HepG2 (cell line): ENCODE data around the gene NR2F6. TPM values are rescaled to one million over a fixed set of nuclear protein-coding genes. Genes with fewer than 3 reads are reported as not detected.

Experiments
- MED13 ChIP-seq: sonication (generic); formaldehyde crosslinking; IDR thresholded peaks from 2 replicates; pipeline ENCODE4 v1.5.0; 2020; ENCODE audit warnings: missing genetic modification reagents
- ZNF143 ChIP-seq: sonication (generic); formaldehyde crosslinking; IDR thresholded peaks from 2 replicates; pipeline ENCODE4 v1.4.0; 2020; ENCODE audit warnings: missing genetic modification reagents
- ZNF552 ChIP-seq: sonication (generic); formaldehyde crosslinking; IDR thresholded peaks from 2 replicates; pipeline ENCODE4 v1.9.0; 2022; ENCODE audit warnings: missing genetic modification reagents, mild to moderate bottlenecking, borderline replicate concordance
- polyA plus RNA-seq, 8 experiments: library from polyadenylated mRNA; depleted of rRNA in 3 of 8; stranded (reverse) in 7 of 8; unstranded in 1 of 8; fragments of >200 nt; fragmentation: Illumina TruSeq in 4 of 8; extraction: Trizol in 4 of 8; gene quantifications; 2 replicates each; pipeline versions ENCODE4 v1.2.1 to v1.2.3, GENCODE V29; 2011 to 2016; ENCODE audit warnings: low read depth in 4 of 8, missing spikeins in 1 of 8, mixed read lengths in 1 of 8; ENCODE audit not compliant: insufficient read depth in 1 of 8
- total RNA-seq, 5 experiments: library from RNA; depleted of rRNA; stranded (reverse); fragments of >200 nt; fragmentation: Illumina TruSeq; extraction: Trizol; gene quantifications; 2 replicates each; pipeline ENCODE4 v1.2.3, GENCODE V29; 2016; ENCODE audit warnings: low read depth in 1 of 5
- TF ChIP-seq, protein P1 (sequence below), 2 experiments: fragments of 450-650 bp in 1 of 2; sonication (generic) in 1 of 2; formaldehyde crosslinking in 1 of 2; IDR thresholded peaks; 2 replicates each; pipeline versions ENCODE4 v1.6.1 to v1.8.0; 2016 to 2022; ENCODE audit warnings: antibody characterized with exemption in 1 of 2, mild to moderate bottlenecking in 1 of 2, missing genetic modification reagents in 1 of 2
- TF ChIP-seq, protein P2 (sequence below): sonication (generic); formaldehyde crosslinking; IDR thresholded peaks from 2 replicates; pipeline ENCODE4 v1.5.0; 2020; ENCODE audit warnings: mild to moderate bottlenecking, missing genetic modification reagents, borderline replicate concordance
- TF ChIP-seq, protein P3 (sequence below): sonication (generic); formaldehyde crosslinking; IDR thresholded peaks from 2 replicates; pipeline ENCODE4 v1.4.0; 2020; ENCODE audit warnings: missing genetic modification reagents, borderline replicate concordance
- TF ChIP-seq, protein P4 (sequence below): sonication (generic); formaldehyde crosslinking; IDR thresholded peaks from 2 replicates; pipeline ENCODE4 v1.5.1; 2020; ENCODE audit warnings: missing genetic modification reagents, mild to moderate bottlenecking, borderline replicate concordance

Gene NR2F6
- total and polyA plus RNA-seq, 2 of the 13 experiments (the other 11 are each of a cell fraction or from before 2014, with no cell fraction given), result 30.9 to 72.4 TPM

DNA sequence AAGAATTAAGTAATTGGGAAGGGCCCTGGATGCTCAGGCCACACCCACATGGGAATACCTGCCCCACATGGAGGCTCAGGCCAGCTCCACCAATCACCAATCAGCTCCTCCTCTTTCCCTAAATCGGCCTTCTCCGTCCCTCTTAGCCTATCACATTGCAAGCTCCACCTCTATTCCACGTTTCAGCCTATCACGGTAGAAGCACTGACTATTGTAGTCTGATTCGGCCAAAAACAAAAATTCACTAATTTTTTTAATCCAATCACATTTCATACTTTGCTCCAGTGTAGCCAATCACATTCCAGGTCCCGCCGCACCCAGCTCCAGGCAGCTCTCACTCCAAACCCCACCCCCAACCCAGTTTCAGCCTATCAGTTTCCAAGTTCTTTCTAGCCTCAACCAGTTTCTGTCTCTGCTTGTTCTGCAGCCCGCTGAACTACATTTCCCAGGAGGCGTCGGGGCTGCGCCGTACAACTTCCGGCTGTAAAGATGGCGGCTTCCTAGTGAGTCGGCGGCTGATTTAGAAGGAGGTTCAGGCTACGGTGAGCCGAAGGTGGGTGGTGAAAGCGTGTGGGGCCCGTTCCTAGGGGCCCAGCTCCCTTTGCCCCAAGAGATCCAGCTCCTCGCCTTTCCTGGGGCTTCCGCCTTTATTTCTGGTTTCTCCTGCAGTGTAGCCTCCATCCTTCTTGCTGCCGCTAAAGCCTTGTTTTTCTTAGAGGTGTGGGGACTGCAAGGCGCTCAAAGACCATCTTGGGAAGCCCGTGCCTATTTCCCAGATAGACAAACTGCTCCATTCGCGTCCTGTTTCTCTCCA, 21.5 kb upstream of the NR2F6 start, which contains the start of gene BABAM1 (continued):
- TF ChIP-seq, protein P1, sequence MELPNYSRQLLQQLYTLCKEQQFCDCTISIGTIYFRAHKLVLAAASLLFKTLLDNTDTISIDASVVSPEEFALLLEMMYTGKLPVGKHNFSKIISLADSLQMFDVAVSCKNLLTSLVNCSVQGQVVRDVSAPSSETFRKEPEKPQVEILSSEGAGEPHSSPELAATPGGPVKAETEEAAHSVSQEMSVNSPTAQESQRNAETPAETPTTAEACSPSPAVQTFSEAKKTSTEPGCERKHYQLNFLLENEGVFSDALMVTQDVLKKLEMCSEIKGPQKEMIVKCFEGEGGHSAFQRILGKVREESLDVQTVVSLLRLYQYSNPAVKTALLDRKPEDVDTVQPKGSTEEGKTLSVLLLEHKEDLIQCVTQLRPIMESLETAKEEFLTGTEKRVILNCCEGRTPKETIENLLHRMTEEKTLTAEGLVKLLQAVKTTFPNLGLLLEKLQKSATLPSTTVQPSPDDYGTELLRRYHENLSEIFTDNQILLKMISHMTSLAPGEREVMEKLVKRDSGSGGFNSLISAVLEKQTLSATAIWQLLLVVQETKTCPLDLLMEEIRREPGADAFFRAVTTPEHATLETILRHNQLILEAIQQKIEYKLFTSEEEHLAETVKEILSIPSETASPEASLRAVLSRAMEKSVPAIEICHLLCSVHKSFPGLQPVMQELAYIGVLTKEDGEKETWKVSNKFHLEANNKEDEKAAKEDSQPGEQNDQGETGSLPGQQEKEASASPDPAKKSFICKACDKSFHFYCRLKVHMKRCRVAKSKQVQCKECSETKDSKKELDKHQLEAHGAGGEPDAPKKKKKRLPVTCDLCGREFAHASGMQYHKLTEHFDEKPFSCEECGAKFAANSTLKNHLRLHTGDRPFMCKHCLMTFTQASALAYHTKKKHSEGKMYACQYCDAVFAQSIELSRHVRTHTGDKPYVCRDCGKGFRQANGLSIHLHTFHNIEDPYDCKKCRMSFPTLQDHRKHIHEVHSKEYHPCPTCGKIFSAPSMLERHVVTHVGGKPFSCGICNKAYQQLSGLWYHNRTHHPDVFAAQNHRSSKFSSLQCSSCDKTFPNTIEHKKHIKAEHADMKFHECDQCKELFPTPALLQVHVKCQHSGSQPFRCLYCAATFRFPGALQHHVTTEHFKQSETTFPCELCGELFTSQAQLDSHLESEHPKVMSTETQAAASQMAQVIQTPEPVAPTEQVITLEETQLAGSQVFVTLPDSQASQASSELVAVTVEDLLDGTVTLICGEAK (IDR thresholded peaks at IDR 0.05), result peak; percentile 46; the same call in 1 of the 2 replicates
- TF ChIP-seq, protein P1 (CRISPR knock-in tag; IDR thresholded peaks at IDR 0.05), result no peak
- no peak for TF ChIP-seq MED13 (CRISPR knock-in tag)
- TF ChIP-seq, protein P2, sequence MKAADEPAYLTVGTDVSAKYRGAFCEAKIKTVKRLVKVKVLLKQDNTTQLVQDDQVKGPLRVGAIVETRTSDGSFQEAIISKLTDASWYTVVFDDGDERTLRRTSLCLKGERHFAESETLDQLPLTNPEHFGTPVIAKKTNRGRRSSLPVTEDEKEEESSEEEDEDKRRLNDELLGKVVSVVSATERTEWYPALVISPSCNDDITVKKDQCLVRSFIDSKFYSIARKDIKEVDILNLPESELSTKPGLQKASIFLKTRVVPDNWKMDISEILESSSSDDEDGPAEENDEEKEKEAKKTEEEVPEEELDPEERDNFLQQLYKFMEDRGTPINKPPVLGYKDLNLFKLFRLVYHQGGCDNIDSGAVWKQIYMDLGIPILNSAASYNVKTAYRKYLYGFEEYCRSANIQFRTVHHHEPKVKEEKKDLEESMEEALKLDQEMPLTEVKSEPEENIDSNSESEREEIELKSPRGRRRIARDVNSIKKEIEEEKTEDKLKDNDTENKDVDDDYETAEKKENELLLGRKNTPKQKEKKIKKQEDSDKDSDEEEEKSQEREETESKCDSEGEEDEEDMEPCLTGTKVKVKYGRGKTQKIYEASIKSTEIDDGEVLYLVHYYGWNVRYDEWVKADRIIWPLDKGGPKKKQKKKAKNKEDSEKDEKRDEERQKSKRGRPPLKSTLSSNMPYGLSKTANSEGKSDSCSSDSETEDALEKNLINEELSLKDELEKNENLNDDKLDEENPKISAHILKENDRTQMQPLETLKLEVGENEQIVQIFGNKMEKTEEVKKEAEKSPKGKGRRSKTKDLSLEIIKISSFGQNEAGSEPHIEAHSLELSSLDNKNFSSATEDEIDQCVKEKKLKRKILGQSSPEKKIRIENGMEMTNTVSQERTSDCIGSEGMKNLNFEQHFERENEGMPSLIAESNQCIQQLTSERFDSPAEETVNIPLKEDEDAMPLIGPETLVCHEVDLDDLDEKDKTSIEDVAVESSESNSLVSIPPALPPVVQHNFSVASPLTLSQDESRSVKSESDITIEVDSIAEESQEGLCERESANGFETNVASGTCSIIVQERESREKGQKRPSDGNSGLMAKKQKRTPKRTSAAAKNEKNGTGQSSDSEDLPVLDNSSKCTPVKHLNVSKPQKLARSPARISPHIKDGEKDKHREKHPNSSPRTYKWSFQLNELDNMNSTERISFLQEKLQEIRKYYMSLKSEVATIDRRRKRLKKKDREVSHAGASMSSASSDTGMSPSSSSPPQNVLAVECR (CRISPR knock-in tag), result peak; percentile 80; the same call in 1 of the 2 replicates
- TF ChIP-seq, protein P3, sequence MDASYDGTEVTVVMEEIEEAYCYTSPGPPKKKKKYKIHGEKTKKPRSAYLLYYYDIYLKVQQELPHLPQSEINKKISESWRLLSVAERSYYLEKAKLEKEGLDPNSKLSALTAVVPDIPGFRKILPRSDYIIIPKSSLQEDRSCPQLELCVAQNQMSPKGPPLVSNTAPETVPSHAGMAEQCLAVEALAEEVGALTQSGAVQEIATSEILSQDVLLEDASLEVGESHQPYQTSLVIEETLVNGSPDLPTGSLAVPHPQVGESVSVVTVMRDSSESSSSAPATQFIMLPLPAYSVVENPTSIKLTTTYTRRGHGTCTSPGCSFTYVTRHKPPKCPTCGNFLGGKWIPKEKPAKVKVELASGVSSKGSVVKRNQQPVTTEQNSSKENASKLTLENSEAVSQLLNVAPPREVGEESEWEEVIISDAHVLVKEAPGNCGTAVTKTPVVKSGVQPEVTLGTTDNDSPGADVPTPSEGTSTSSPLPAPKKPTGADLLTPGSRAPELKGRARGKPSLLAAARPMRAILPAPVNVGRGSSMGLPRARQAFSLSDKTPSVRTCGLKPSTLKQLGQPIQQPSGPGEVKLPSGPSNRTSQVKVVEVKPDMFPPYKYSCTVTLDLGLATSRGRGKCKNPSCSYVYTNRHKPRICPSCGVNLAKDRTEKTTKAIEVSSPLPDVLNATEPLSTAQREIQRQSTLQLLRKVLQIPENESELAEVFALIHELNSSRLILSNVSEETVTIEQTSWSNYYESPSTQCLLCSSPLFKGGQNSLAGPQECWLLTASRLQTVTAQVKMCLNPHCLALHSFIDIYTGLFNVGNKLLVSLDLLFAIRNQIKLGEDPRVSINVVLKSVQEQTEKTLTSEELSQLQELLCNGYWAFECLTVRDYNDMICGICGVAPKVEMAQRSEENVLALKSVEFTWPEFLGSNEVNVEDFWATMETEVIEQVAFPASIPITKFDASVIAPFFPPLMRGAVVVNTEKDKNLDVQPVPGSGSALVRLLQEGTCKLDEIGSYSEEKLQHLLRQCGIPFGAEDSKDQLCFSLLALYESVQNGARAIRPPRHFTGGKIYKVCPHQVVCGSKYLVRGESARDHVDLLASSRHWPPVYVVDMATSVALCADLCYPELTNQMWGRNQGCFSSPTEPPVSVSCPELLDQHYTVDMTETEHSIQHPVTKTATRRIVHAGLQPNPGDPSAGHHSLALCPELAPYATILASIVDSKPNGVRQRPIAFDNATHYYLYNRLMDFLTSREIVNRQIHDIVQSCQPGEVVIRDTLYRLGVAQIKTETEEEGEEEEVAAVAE, result peak; percentile 99
- TF ChIP-seq ZNF143 (CRISPR knock-in tag), result peak; percentile 96
- TF ChIP-seq, protein P4, sequence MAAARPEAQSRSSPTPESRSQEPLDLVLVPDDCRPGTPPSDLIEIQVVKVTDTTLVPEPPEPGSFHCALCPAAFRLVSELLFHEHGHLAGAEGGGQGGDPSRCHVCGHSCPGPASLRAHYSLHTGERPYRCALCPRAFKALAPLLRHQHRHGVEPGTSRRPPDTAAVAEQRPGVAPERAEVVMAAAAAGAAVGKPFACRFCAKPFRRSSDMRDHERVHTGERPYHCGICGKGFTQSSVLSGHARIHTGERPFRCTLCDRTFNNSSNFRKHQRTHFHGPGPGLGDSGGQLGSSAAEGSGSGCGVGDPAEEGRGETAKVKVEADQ (CRISPR knock-in tag), result no peak
- no peak for TF ChIP-seq ZNF552
